Raji (cell line): ENCODE results near the gene WDR86.

Source experiments
- POLR2A ChIP-seq: IDR thresholded peaks from 2 replicates; pipeline ENCODE4 v1.6.1; 2011; ENCODE audit warnings: low read depth, low read length, control low read depth; ENCODE audit not compliant: insufficient read depth

WDR86 gene, protein sequence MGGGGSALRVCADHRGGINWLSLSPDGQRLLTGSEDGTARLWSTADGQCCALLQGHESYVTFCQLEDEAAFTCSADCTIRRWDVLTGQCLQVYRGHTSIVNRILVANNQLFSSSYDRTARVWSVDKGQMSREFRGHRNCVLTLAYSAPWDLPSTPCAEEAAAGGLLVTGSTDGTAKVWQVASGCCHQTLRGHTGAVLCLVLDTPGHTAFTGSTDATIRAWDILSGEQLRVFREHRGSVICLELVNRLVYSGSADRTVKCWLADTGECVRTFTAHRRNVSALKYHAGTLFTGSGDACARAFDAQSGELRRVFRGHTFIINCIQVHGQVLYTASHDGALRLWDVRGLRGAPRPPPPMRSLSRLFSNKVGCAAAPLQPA

DNA sequence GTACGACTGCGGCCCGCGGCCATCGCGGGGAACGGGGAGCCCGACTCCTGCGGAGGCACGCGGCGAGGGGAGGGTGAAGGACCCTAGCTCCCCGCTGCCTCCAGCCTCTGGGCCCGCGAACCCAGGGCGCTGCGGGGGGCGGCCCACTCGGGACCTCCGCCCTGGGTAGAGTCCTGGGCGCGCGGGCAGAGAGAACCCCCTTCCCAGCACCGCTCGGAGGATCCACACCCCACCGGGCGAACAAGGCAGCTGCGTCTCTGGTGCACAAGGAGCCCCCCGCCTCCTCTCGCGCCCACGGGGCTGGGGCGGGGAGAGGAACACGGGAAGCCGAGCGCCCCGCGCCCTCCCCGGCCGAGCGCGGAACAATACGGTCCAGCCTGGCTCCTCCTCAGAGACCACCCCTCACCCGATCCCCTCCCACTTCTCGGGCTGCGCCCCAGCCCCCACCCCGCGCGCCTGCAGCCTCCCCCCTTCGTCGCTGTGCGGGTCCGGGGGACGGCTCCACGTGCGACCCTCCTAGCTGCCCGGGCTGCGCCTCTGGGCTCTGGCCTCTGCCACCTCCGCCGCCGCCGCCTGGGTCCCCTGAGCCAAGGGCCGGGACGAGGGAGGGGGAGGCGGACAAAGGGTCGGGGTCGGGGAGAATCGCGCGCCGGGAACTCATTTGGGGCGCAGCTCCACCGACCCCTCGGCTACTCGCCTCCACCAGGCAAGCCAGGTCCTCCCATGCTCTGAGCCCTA is at the start of gene WDR86:
Gene WDR86 (minus strand): TSS at position 372 of the 738 bp plus-strand sequence. CDS start 449 bp downstream, outside the sequence.
- TF ChIP-seq POLR2A: no peak

DNA sequence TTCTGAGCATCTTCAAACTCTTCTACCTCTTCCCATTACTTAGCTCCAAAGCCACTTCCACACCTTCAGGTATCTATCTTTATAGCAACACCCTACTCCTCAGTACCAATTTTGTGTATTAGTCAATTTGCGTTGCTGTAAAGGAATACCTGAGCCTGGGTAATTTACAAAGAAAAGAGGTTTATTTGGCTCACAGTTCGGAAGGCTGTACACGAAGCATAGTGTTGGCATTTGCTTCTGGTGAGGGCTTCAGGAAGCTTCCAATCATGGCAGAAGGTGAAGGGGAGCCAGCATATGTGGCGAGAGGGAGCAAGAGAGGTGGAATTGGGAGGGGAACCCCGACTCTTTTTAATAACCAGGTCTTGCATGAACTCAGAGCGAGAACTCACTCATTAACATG is 47.7 kb upstream of the WDR86 start:
- no peak for TF ChIP-seq POLR2A

DNA sequence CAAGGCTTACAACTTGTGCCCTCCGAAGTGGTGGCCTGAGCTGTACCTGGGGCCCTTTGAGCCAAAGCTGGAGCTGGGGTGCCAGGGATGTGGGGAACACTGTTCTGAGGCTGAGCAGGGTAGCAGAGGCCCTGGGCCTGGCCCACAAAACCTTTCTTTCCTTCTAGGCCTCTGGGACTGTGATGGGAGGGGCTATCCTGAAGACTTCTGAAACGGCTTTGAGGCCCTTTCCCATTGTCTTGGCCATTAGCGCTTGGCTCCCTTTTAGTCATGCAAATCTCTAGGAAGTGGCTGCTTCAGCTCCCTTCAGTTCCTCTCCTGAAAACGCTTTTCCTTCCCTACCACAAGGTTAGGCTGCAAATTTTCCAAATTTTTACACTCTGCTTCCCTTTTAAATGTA is 46.9 kb upstream of the WDR86 start:
- TF ChIP-seq POLR2A: no peak

DNA sequence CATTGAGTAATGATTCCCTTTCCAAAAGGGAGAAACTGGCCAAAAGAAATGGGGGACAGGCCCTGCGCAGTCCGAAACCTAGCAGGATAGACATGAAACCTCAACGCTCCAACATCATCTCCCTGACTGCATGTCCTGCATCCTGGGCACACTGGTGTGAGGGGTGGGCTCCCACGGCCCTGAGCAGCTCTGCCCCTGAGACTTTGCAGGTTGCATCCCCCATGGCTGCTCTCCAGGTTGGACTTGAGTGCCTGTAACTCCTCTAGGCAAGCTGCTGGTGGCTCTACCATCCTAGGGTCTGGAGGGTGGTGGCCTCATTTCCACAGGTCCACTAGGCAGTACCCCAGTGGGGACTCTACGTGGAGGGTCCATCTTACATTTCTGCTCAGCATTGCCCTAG is 46.4 kb upstream of the WDR86 start:
- no peak for TF ChIP-seq POLR2A

DNA sequence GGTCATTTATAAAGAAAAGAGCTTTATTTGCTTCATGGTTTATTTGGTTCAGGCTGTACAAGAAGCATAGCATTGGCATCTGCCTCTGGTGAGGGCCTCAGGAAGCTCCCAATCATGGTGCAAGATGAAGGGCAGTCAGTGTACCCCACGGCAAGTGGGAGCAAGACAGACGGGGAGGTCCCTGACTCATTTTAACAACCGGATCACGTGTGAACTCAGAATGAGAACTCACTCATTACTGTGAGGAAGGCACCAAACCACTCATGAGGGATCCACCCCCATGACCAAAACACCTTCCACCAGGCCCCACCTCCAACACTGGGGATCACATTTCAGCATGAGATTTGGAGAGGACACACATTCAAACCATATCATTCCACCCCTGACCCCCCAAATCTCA is 45.9 kb upstream of the WDR86 start:
- TF ChIP-seq POLR2A: no peak

DNA sequence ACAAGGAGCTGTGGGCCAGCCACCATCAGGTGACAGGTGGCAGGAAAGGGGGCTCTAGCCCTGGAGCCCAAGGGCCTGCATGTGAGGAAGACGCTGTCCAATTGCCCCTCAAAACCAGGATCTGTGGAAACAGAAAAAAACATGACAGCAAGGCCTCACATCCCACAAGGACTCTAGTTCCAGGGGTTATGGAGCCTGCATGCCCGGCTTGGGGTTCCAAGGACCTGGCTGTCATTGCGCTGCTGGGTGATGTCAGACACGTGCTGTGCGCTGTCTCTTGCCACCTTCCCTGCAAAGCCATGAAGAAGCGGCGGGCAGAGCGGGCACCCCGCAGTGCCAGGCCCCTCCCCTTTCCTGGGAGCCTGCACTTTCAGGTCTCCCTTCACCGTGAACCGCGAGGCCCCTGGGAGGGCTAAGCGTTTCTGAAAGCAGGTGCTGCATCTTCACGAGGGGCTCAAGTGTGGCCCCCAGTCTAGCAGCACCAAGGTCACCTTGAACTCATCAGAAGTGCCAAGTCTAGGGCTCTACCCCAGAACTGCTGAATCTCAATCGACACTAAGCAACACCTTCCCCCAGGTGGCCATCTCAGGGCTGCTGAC is 45.2 kb upstream of the WDR86 start:
- no peak for TF ChIP-seq POLR2A

DNA sequence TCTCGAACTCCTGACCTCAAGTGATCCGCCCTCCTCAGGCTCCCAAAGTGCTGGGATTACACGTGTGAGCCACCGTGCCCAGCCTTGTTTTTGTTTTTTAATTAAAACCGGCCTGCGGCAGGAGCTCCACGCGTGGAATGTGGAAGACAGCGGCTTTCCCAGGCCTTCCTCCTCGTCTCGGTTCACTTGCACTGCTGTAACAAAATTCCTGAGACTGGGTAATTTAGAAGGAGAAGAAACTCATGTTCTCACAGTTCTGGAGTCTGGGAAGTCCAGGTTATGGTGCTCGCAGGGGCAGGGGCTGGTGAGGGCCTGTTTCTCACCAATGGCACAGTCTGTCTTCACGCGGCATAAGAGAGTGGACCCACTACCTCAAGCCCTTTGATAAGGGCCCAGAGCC is 44.5 kb upstream of the WDR86 start:
- TF ChIP-seq POLR2A: no peak

DNA sequence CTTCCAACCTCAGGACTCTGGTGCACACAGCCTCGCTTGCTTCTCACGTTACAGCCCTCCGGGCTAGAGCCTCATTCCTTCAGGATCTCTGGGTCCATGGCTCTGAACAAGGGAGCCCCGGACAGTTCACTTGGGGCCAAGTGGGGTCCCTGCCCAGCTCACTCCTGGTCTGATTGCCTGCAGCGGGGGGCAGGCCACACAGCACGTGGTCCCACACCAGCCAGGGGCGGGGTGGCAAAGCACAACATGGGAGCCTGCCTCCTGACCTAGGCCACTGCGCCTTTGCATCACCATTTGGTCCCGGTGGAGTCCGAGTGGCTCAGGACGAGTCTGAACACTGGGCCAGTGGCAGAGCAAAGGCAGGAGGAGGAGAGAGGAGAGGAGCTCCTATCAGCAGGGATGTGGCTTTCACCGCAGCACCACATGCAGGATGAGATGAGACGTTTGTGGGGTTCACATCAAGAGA is 43.5 kb upstream of the WDR86 start:
- no peak for TF ChIP-seq POLR2A

DNA sequence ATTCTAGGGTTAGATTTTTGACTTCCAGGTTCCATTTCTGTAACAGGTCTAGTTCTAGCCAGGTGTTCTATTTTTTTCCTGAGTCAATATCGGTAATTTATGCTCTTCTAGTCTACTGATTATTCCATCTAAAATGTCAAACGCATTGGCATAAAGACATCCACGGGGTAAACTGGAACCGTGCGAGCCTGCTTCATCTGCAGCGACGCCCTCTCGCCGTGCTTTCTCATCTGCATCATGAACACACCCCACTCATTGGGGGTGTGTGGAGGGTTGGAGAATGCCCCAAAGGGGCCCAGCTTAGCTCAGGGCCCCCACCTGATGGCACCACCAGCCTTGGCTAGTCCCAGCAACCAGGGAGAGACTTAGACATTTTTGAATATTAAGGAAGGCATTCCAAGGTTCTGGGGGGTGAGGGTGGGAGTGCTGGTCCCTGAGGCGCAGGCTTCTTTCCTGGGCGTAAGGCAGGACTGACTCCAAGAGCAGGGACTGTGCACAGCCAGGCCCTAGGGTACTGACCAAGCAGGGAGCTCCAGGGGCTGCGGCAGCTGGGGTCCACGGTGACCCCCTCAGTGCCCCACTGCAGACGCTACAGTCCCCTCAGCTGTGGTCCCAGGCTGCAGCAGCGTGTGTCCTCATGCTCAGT is 43.0 kb upstream of the WDR86 start:
- no peak for TF ChIP-seq POLR2A

DNA sequence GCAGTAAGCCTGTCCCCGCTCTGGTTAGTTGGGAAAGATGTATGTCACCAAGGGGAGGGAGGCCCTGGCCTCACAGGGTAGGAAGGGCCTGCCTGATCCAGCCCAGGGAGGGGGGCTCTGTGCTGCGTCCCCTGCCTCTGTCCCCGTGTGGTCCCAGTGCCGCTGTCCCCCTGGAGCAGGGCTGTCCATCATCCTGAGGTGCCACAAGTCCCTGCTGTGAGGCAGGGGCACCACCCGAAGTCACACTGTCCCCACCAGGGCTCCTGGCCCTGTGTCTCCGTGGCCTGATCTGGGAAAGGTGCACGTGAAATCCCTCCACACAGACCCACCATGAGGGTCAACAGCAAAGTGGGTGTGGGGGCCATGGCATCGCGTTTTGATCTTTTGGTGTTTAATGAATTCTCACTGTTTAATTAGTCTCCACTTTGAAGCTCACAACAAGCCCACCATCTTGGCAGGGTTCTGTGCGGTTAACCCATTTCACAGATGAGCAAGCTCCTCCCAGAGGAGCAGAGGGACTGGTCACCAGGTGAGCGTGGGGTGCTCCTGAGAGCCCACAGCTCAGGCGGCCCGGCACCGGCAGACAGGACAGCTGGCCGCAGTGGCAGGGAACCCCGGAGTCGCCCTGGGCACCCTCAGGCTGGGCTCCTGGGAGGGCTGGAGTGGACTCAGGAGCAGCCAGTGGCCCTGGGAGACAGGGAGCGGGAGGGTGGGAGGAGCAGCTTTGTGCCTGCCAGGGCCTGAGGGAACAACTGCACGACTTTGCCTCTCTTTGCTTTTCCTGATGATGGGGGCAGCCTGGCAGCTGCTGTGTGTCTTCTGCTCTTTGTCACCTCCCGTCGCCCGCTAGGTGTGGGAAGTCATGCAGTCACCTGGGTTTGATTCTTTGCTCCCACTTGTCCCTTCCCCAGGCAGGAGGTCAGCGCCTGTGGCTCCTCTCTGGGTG is 42.1 kb upstream of the WDR86 start:
- no peak for TF ChIP-seq POLR2A

DNA sequence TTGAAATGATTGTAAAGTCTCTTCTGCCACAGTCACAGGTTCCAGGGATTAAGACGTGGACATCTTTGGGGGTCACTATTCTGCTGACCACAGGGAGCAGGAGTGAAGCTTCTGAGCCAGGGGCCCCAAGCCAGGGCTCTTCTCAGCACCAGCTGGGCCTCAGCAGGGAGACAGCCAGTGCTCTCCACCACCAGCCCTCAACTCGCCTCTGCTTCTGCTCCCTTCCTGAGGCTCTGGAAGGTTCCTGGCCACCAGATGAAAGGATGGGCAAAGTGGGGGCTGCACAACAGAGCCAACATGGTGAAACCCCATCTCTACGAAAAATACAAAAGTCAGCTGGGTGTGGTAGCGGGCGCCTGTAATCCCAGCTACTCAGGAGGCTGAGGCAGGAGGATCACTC is 41.3 kb upstream of the WDR86 start:
- TF ChIP-seq POLR2A: no peak

DNA sequence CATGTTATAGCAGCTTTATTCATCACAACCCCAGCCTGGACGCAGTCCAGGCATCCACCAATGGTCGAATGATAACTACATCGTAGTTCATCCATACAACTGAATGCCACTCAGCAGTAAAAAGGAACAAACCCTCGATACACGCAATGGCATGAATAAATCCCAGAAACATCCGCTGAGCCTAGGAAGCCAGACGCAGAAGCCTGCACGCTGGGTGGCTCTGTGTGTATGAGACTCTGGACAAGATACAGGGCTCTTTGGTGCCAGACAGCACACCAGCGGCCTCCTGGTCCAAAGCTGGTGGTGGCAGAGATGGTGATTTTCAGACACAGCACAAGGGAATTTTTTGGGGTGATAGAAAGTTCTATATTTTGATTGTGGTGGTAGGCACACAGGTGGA is 40.2 kb upstream of the WDR86 start:
- TF ChIP-seq POLR2A: no peak

DNA sequence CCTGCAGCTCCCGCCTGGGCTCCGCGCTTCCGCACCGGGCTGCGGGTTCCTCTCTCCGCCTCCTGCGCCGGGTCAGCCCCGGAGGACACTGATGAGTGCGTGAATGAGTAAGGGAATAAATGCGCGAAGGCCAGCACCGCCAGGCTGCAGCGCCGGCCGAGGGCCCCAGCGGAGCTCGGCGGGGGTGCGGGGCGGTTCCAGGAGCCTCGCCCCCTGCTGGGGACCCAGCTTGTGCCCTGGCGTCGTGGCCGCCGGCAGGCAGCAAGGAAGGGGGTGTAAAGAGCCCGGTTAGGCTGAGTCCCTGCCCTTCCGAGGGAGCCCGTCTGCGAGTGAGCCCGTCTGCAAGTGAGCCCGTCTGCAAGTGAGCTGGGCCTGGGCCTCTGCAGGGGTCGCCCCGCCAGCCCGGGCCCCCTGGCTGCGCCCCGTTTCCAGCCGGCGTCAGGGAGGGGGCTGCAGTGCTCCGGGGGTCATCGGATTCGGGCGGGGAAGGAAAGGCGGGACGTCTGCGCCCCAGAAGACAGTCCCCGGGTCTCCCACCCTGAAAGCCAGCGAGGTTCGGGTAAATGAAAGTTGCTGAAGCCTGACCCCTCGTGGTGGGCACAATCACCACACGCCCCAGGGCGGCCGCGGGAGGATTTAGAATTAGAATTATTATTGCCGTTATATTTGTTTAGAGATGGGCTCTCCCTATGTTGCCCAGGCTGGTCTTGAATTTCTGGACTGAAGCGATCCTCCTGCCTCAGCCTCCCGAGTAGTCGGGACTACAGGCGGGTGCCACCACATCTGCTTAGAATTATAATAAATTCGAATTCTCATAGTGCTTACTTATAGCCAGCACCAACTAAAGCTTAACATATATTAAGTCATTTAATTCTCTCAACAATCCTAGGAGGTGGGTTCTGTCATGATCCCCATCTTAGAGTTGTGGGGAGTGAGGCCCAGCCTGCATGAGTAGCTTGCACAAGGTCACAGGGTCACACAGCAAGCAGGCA is 38.7 kb upstream of the WDR86 start:
- TF ChIP-seq POLR2A: no peak
